ENCODE results near the gene PATJ.

DNA sequence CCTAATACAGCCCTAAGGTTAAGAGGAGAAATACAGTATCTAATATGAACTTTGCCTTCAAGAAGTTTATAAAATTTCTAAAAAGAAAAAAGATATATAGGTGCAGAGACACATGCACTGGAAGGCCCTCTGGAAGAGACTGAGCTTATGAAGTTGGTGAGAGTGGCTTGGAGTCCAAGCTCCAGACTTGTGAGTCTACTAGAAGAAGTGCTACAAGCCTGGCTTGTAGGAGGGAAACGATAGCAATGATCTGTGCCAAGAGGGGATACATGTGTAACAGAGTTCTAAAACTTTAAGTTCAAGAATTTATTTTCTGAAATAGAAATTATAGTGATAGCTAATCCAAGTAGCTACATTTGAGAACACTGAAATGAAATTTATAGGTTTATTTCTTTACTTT is 213.0 kb downstream of the PATJ start:
- TF ChIP-seq, protein P1, sequence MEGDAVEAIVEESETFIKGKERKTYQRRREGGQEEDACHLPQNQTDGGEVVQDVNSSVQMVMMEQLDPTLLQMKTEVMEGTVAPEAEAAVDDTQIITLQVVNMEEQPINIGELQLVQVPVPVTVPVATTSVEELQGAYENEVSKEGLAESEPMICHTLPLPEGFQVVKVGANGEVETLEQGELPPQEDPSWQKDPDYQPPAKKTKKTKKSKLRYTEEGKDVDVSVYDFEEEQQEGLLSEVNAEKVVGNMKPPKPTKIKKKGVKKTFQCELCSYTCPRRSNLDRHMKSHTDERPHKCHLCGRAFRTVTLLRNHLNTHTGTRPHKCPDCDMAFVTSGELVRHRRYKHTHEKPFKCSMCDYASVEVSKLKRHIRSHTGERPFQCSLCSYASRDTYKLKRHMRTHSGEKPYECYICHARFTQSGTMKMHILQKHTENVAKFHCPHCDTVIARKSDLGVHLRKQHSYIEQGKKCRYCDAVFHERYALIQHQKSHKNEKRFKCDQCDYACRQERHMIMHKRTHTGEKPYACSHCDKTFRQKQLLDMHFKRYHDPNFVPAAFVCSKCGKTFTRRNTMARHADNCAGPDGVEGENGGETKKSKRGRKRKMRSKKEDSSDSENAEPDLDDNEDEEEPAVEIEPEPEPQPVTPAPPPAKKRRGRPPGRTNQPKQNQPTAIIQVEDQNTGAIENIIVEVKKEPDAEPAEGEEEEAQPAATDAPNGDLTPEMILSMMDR (conservative IDR thresholded peaks at IDR 0.05; ENCODE audit: low read length) = no peak
- TF ChIP-seq EZH2phosphoT487 (IDR thresholded peaks at IDR 0.05; ENCODE audit: borderline replicate concordance) = no peak

All from Loucy (cell line).